ENCODE data around the gene PSMC4.
"Not testable (repeated sequence)": the region's sequence is repeated elsewhere in the genome, so short reads cannot be mapped to it uniquely, and the experiment has no call there.

The PSMC4 gene

DNA sequence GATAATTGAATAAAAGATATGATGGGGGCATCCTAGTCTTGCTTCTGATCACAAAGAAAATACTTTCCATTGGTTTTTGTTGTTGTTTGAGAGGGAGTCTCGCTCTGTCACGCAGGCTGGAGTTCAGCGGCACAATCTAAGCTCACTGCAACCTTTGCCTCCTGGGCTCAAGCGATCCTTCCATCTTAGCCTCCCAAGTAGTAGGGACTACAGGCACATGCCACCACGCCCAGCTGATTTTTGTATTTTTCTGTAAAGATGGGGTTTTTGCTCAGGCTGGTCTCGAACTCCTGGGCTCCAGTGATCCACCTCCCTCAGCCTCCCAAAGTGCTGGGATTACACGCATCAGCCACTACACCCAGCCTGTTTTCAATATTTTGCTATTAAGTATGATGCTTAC lies 17.1 kb upstream of the PSMC4 start:
- TF ChIP-seq CTCF (IDR thresholded peaks at IDR 0.05) = no peak
- H3K27me3 ChIP-seq = peaks cover 44% of the 10 kb centered on the region
- no peaks in the 10 kb centered on the region for H3K9me3 ChIP-seq
- no peaks in the 10 kb centered on the region for H3K36me3 ChIP-seq
- H3K4me3 ChIP-seq (ENCODE audit: low read depth in 1 of 2, low read length in 1 of 2) = peak overlapping the region; percentile 24 to 58
- H3K4me1 ChIP-seq (ENCODE audit: control insufficient read depth in 1 of 2, insufficient read depth in 1 of 2, low read depth in 1 of 2, low read length in 1 of 2) = peaks cover 22 to 47% of the 10 kb centered on the region in 2 experiments
- peak overlapping the region; percentile 73 for H3K27ac ChIP-seq

- Histone ChIP-seq H3K4me1 (ENCODE audit: control insufficient read depth in 1 of 2, insufficient read depth in 1 of 2, low read depth in 1 of 2, low read length in 1 of 2) (peaks cover 15 to 37% of the 10 kb centered on the region in 2 experiments), H3K27me3 (peaks cover 61% of the 10 kb centered on the region)
- H3K4me3 ChIP-seq (ENCODE audit: low read depth in 1 of 2, low read length in 1 of 2); H3K36me3 ChIP-seq; H3K9me3 ChIP-seq; H3K27ac ChIP-seq: not testable (repeated sequence)
Observed at GRCh38 chr19:39957886-39958285, 13.1 kb upstream of the PSMC4 start.

- not testable (repeated sequence) for H3K9me3 ChIP-seq, H3K27ac ChIP-seq
Observed at GRCh38 chr19:39958942-39959341, 12.0 kb upstream of the PSMC4 start.

DNA sequence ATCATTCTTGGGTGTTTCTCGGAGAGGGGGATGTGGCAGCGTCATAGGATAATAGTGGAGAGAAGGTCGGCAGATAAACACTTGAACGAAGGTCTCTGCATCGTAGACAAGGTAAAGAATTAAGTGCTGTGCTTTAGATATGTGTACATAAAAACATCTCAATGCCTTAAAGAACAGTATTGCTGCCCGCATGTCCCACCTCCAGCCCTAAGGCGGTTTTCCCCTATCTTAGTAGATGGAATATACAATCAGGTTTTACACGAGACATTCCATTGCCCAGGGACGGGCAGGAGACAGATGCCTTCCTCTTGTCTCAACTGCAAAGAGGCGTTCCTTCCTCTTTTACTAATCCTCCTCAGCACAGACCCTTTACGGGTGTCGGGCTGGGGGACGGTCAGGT lies 11.6 kb upstream of the PSMC4 start:
- peaks cover 71% of the 10 kb centered on the region for H3K27me3 ChIP-seq
- not testable (repeated sequence) for H3K27ac ChIP-seq; H3K4me3 ChIP-seq (ENCODE audit: low read depth in 1 of 2, low read length in 1 of 2)

More at GRCh38 chr19:39958942-39959341, 12.0 kb upstream of the PSMC4 start:
- peaks cover 5 to 33% of the 10 kb centered on the region in 2 experiments for H3K4me1 ChIP-seq (ENCODE audit: control insufficient read depth in 1 of 2, insufficient read depth in 1 of 2, low read depth in 1 of 2, low read length in 1 of 2)
- H3K36me3 ChIP-seq; H3K4me3 ChIP-seq (ENCODE audit: low read depth in 1 of 2, low read length in 1 of 2): not testable (repeated sequence)
- H3K27me3 ChIP-seq = peaks cover 70% of the 10 kb centered on the region

GRCh38 chr19:39963898-39964297 lies 7.1 kb upstream of the PSMC4 start:
- TF ChIP-seq CTCF (IDR thresholded peaks at IDR 0.05) = no peak
- Histone ChIP-seq H3K27ac (no peak overlapping the region), H3K36me3 (no peaks in the 10 kb centered on the region), H3K4me3 (ENCODE audit: low read depth in 1 of 2, low read length in 1 of 2) (no peak overlapping the region), H3K4me1 (ENCODE audit: control insufficient read depth in 1 of 2, insufficient read depth in 1 of 2, low read depth in 1 of 2, low read length in 1 of 2) (peaks cover 0 to 16% of the 10 kb centered on the region in 2 experiments), H3K9me3 (no peaks in the 10 kb centered on the region), H3K27me3 (peaks cover 88% of the 10 kb centered on the region)

More for the DNA sequence above, 11.6 kb upstream of the PSMC4 start:
- H3K36me3 ChIP-seq, H3K9me3 ChIP-seq: not testable (repeated sequence)
- H3K4me1 ChIP-seq (ENCODE audit: control insufficient read depth in 1 of 2, insufficient read depth in 1 of 2, low read depth in 1 of 2, low read length in 1 of 2) = peaks cover under 1 to 30% of the 10 kb centered on the region in 2 experiments

DNA sequence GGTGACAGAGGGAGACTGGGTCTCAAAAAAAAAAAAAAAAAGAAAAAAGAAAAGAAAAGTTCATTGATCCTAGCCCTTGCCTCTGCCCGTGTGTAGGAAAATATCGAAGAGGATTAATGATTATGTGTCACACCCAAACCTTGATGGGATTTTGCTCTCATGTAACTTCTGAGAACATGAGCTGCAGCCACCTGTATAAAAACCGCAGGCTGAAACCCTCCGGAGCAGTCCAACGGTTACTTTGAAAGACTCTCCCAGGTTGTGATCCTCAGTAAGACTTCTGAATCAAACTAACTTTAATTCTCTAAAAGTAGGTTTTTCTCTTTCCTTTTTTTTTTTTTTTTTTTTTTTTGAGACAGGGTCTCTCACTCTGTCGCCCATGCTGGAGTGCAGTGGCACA lies 4.3 kb upstream of the PSMC4 start:
- Histone ChIP-seq H3K27ac (no peak overlapping the region), H3K27me3 (peaks cover 64% of the 10 kb centered on the region), H3K4me1 (ENCODE audit: control insufficient read depth in 1 of 2, insufficient read depth in 1 of 2, low read depth in 1 of 2, low read length in 1 of 2) (peaks cover 9 to 22% of the 10 kb centered on the region in 2 experiments), H3K9me3 (no peaks in the 10 kb centered on the region), H3K4me3 (ENCODE audit: low read depth in 1 of 2, low read length in 1 of 2) (no peak overlapping the region), H3K36me3 (no peaks in the 10 kb centered on the region)
- TF ChIP-seq CTCF (IDR thresholded peaks at IDR 0.05) = no peak

DNA sequence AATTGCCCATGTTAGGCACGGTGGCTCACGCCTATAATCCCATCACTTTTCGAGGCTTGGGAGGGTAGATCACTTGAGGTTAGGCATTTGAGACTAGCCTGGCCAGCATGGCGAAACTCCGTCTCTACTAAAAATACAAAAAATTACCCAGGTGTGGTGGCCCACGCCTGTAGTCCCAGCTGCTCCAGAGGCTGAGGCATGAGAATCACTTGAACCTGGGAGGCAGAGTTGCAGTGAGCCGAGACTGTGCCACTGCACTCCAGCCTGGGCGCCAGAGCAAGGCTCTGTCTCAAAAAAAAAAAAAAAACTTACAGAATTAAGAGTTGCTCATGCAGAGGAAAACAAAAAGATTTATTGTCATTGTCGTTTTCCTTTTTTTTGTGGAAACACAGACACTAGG lies 3.4 kb upstream of the PSMC4 start:
- H3K36me3 ChIP-seq = peaks cover 6% of the 10 kb centered on the region
- no peak overlapping the region for H3K27ac ChIP-seq
- no peaks in the 10 kb centered on the region for H3K9me3 ChIP-seq
- peaks cover 54% of the 10 kb centered on the region for H3K27me3 ChIP-seq
- H3K4me3 ChIP-seq (ENCODE audit: low read depth in 1 of 2, low read length in 1 of 2) = no peak overlapping the region
- TF ChIP-seq CTCF (IDR thresholded peaks at IDR 0.05) = no peak
- peaks cover 14 to 27% of the 10 kb centered on the region in 2 experiments for H3K4me1 ChIP-seq (ENCODE audit: control insufficient read depth in 1 of 2, insufficient read depth in 1 of 2, low read depth in 1 of 2, low read length in 1 of 2)

Measured in neutrophil (primary cell).